ENCODE data around the gene ATP8B4. TPM values are rescaled to one million over a fixed set of nuclear protein-coding genes. Genes with fewer than 3 reads are reported as not detected.

ATP8B4 gene
- total RNA-seq, 1 experiment from 2014 or later = 0.20 TPM

- Histone ChIP-seq H3K4me1 (replicated peaks; ENCODE audit: insufficient read depth) (no peaks in the 10 kb centered on the region; the same call in 1 of the 2 replicates), H4K20me1 (ENCODE audit: insufficient read depth) (no peaks in the 10 kb centered on the region), H3K27me3 (ENCODE audit: insufficient read depth, low read depth) (no peaks in the 10 kb centered on the region), H3K9me3 (ENCODE audit: insufficient read depth, low read depth) (no peaks in the 10 kb centered on the region), H3K4me2 (no peak overlapping the region), H3F3A (ENCODE audit: insufficient read depth, low read depth) (0 out of 2 replicates have a peak, but pooled peaks cover 6% of the 10 kb centered on the region), H3K79me2 (ENCODE audit: low read depth) (no peaks in the 10 kb centered on the region), H3K36me3 (ENCODE audit: low read depth) (no peaks in the 10 kb centered on the region), H2AFZ (no peak overlapping the region), H3K9me2 (ENCODE audit: insufficient read depth) (no peaks in the 10 kb centered on the region), H3K27ac (no peak overlapping the region), H3K4me3 (no peak overlapping the region)
- intact Hi-C loops (cut with micrococcal nuclease; ENCODE audit: unreplicated experiment) = no loop called here
- POLR2A ChIA-PET (ENCODE audit: unreplicated experiment) = no interaction called here
- no peak for DNase-seq
- CTCF ChIA-PET = no interaction called here
- no TSS peak for BruUV-seq (replicated peaks)
- TF ChIP-seq CTCF (conservative IDR thresholded peaks at IDR 0.05) (no peak), EZH2 (IDR thresholded peaks at IDR 0.05; ENCODE audit: low read depth) (no peak)
These were observed 18.9 kb upstream of the ATP8B4 start for GRCh38 chr15:50137893-50138292.

- H3K4me2 ChIP-seq = no peak overlapping the region
- no peaks in the 10 kb centered on the region for H3K36me3 ChIP-seq (ENCODE audit: low read depth)
- no peak for TF ChIP-seq EZH2 (IDR thresholded peaks at IDR 0.05; ENCODE audit: low read depth)
- TF ChIP-seq CTCF (conservative IDR thresholded peaks at IDR 0.05) = no peak
- no peaks in the 10 kb centered on the region for H3K27me3 ChIP-seq (ENCODE audit: insufficient read depth, low read depth)
- BruUV-seq (replicated peaks) = no TSS peak
- ChIA-PET POLR2A (ENCODE audit: unreplicated experiment) (no interaction called here), CTCF (no interaction called here)
- H3K9me3 ChIP-seq (ENCODE audit: insufficient read depth, low read depth) = no peaks in the 10 kb centered on the region
- no peak overlapping the region for H2AFZ ChIP-seq
- no peak overlapping the region for H3K4me3 ChIP-seq
- DNase-seq = peak in 1 of 2 experiments; percentile 78
- H3K27ac ChIP-seq = no peak overlapping the region
- H3F3A ChIP-seq (ENCODE audit: insufficient read depth, low read depth) = 0 out of 2 replicates have a peak, but pooled peaks cover 6% of the 10 kb centered on the region
- intact Hi-C loops (cut with micrococcal nuclease; ENCODE audit: unreplicated experiment) = no loop called here
- no peaks in the 10 kb centered on the region; the same call in 1 of the 2 replicates for H3K4me1 ChIP-seq (replicated peaks; ENCODE audit: insufficient read depth)
- H3K9me2 ChIP-seq (ENCODE audit: insufficient read depth) = no peaks in the 10 kb centered on the region
- H3K79me2 ChIP-seq (ENCODE audit: low read depth) = no peaks in the 10 kb centered on the region
- no peaks in the 10 kb centered on the region for H4K20me1 ChIP-seq (ENCODE audit: insufficient read depth)
These were observed 18.3 kb upstream of the ATP8B4 start for GRCh38 chr15:50137330-50137761.

- H3K4me3 ChIP-seq = no peak overlapping the region
These were observed 16.1 kb upstream of the ATP8B4 start for GRCh38 chr15:50135031-50135551.

More at GRCh38 chr15:50135031-50135551, 16.1 kb upstream of the ATP8B4 start:
- DNase-seq = no peak
- no TSS peak for BruUV-seq (replicated peaks)
- no peaks in the 10 kb centered on the region for H3K9me2 ChIP-seq (ENCODE audit: insufficient read depth)
- no peaks in the 10 kb centered on the region for H4K20me1 ChIP-seq (ENCODE audit: insufficient read depth)
- H2AFZ ChIP-seq = no peak overlapping the region
- no peaks in the 10 kb centered on the region for H3K36me3 ChIP-seq (ENCODE audit: low read depth)
- no peak overlapping the region for H3K27ac ChIP-seq
- no peak for TF ChIP-seq CTCF (conservative IDR thresholded peaks at IDR 0.05)
- no peaks in the 10 kb centered on the region; the same call in 1 of the 2 replicates for H3K4me1 ChIP-seq (replicated peaks; ENCODE audit: insufficient read depth)
- no peak overlapping the region for H3K4me2 ChIP-seq
- CTCF ChIA-PET = no interaction called here
- intact Hi-C loops (cut with micrococcal nuclease; ENCODE audit: unreplicated experiment) = no loop called here
- no peaks in the 10 kb centered on the region for H3K9me3 ChIP-seq (ENCODE audit: insufficient read depth, low read depth)
- H3K79me2 ChIP-seq (ENCODE audit: low read depth) = no peaks in the 10 kb centered on the region
- POLR2A ChIA-PET (ENCODE audit: unreplicated experiment) = no interaction called here
- H3F3A ChIP-seq (ENCODE audit: insufficient read depth, low read depth) = 0 out of 2 replicates have a peak, but pooled peaks cover 6% of the 10 kb centered on the region
- H3K27me3 ChIP-seq (ENCODE audit: insufficient read depth, low read depth) = no peaks in the 10 kb centered on the region
